H9 (cell line): ENCODE results near the gene DENND1A. TPM values are rescaled to one million over a fixed set of nuclear protein-coding genes. Genes with fewer than 3 reads are reported as not detected.

Source experiments
- DNase-seq: peaks from one replicate; pipeline ENCODE4 v3.0.0-alpha.2; 2017
- H2AFZ ChIP-seq: one replicate; pipeline ENCODE4 v1.6.1; 2013; ENCODE audit warnings: mild to moderate bottlenecking, low read length, control low read depth, moderate library complexity
- H2AK5ac ChIP-seq: 2 replicates; pipeline ENCODE4 v1.6.1; 2013; ENCODE audit warnings: low read length, control low read depth, mixed read lengths; ENCODE audit not compliant: insufficient read length
- H2BK120ac ChIP-seq: one replicate; pipeline ENCODE4 v1.6.1; 2013; ENCODE audit warnings: low read depth, mild to moderate bottlenecking, low read length, control low read depth, inconsistent platforms; ENCODE audit not compliant: poor library complexity, severe bottlenecking
- H2BK12ac ChIP-seq: 2 replicates; pipeline ENCODE4 v1.6.1; 2013; ENCODE audit warnings: low read length, control low read depth, mixed read lengths, low read depth; ENCODE audit not compliant: insufficient read length
- H2BK15ac ChIP-seq: 2 replicates; pipeline ENCODE4 v1.6.1; 2013; ENCODE audit warnings: low read depth, low read length, control low read depth
- H2BK20ac ChIP-seq: one replicate; pipeline ENCODE4 v1.6.1; 2013; ENCODE audit warnings: low read depth, mild to moderate bottlenecking, low read length, control low read depth, inconsistent platforms; ENCODE audit not compliant: poor library complexity, severe bottlenecking
- H2BK5ac ChIP-seq: 2 replicates; pipeline ENCODE4 v1.6.1; 2013; ENCODE audit warnings: low read length, control low read depth, mixed read lengths; ENCODE audit not compliant: insufficient read length
- H3K14ac ChIP-seq: 2 replicates; pipeline ENCODE4 v1.6.1; 2013; ENCODE audit warnings: low read length, control low read depth; ENCODE audit not compliant: insufficient read depth
- H3K18ac ChIP-seq: 2 replicates; pipeline ENCODE4 v1.6.1; 2013; ENCODE audit warnings: low read depth, mild to moderate bottlenecking, mixed read lengths, low read length, control low read depth; ENCODE audit not compliant: insufficient read length
- H3K23ac ChIP-seq: 2 replicates; pipeline ENCODE4 v1.6.1; 2013; ENCODE audit warnings: low read length, control low read depth, mixed read lengths, low read depth; ENCODE audit not compliant: insufficient read length
- H3K23me2 ChIP-seq: 2 replicates; pipeline ENCODE4 v1.6.1; 2013; ENCODE audit warnings: low read depth, mild to moderate bottlenecking, mixed read lengths, low read length, control low read depth; ENCODE audit not compliant: insufficient read length, poor library complexity, severe bottlenecking
- H3K27ac ChIP-seq: 2 replicates; pipeline ENCODE4 v1.5.1; 2013; ENCODE audit warnings: low read length, control low read depth, mixed read lengths, low read depth; ENCODE audit not compliant: insufficient read length
- H3K27me3 ChIP-seq: 2 replicates; pipeline ENCODE4 v1.6.1; 2013; ENCODE audit warnings: low read length, control low read depth, inconsistent platforms; ENCODE audit not compliant: insufficient read depth
- H3K4ac ChIP-seq: 2 replicates; pipeline ENCODE4 v1.6.1; 2013; ENCODE audit warnings: low read depth, mild to moderate bottlenecking, control low read depth, inconsistent platforms, low read length, moderate library complexity
- H3K4me1 ChIP-seq: 2 replicates; pipeline ENCODE4 v1.6.1; 2013; ENCODE audit warnings: low read length, control low read depth, inconsistent platforms; ENCODE audit not compliant: insufficient read depth
- H3K4me2 ChIP-seq: 2 replicates; pipeline ENCODE4 v1.6.1; 2013; ENCODE audit warnings: low read length, control low read depth, mixed read lengths; ENCODE audit not compliant: insufficient read length, insufficient read depth
- H3K56ac ChIP-seq: 2 replicates; pipeline ENCODE4 v1.6.1; 2013; ENCODE audit warnings: low read depth, mild to moderate bottlenecking, mixed read lengths, low read length, control low read depth; ENCODE audit not compliant: insufficient read length
- H3K79me1 ChIP-seq: 2 replicates; pipeline ENCODE4 v1.6.1; 2013; ENCODE audit warnings: low read depth, mild to moderate bottlenecking, moderate library complexity, low read length, control low read depth, inconsistent platforms; ENCODE audit not compliant: insufficient read depth, poor library complexity, severe bottlenecking
- H3K79me2 ChIP-seq: 2 replicates; pipeline ENCODE4 v1.6.1; 2013; ENCODE audit warnings: low read length, control low read depth, inconsistent platforms; ENCODE audit not compliant: insufficient read depth
- H3K9ac ChIP-seq: 2 replicates; pipeline ENCODE4 v1.6.1; 2013; ENCODE audit warnings: low read length, control low read depth, mixed read lengths; ENCODE audit not compliant: insufficient read length; ENCODE audit errors: extremely low read depth
- H3K9me3 ChIP-seq: one replicate; pipeline ENCODE4 v1.6.1; 2013; ENCODE audit warnings: low read depth, low read length, inconsistent platforms; ENCODE audit not compliant: control insufficient read depth
- H3T11ph ChIP-seq: one replicate; pipeline ENCODE4 v1.6.1; 2013; ENCODE audit warnings: mild to moderate bottlenecking, low read length, control low read depth, inconsistent platforms
- H4K20me1 ChIP-seq: one replicate; pipeline ENCODE4 v1.6.1; 2013; ENCODE audit not compliant: control insufficient read depth, insufficient read length, insufficient read depth
- H4K5ac ChIP-seq: 2 replicates; pipeline ENCODE4 v1.6.1; 2013; ENCODE audit warnings: low read depth, mild to moderate bottlenecking, mixed read lengths, low read length, control low read depth; ENCODE audit not compliant: insufficient read length
- H4K8ac ChIP-seq: replicated peaks from 2 replicates; pipeline ENCODE4 v1.6.1; 2013; ENCODE audit warnings: low read length, control low read depth, mixed read lengths, low read depth; ENCODE audit not compliant: insufficient read length
- H4K91ac ChIP-seq: 2 replicates; pipeline ENCODE4 v1.6.1; 2013; ENCODE audit warnings: low read depth, mild to moderate bottlenecking, moderate library complexity, mixed read lengths, low read length, control low read depth; ENCODE audit not compliant: insufficient read length
- H3K27ac Mint-ChIP-seq, 3 experiments: 2 replicates in 2 of 3; 3 replicates in 1 of 3; pipeline ENCODE4 v1.8.0; 2020 to 2021; ENCODE audit warnings: mixed read lengths in 3 of 3, mild to moderate bottlenecking in 1 of 3, moderate library complexity in 1 of 3
- H3K27me3 Mint-ChIP-seq: 2 replicates; pipeline ENCODE4 v1.8.0; 2021; ENCODE audit warnings: low read depth, mild to moderate bottlenecking, moderate library complexity, mixed read lengths
- H3K36me3 Mint-ChIP-seq, 3 experiments: 2 replicates in 2 of 3; 3 replicates in 1 of 3; pipeline ENCODE4 v1.8.0; 2020 to 2021; ENCODE audit warnings: low read depth in 3 of 3, mixed read lengths in 3 of 3; ENCODE audit not compliant: insufficient read depth in 1 of 3
- H3K4me1 Mint-ChIP-seq, 2 experiments: 2 replicates each; pipeline ENCODE4 v1.8.0; 2020; ENCODE audit warnings: mixed read lengths in 2 of 2
- H3K4me3 Mint-ChIP-seq, 2 experiments: 2 replicates in 1 of 2; 3 replicates in 1 of 2; pipeline ENCODE4 v1.8.0; 2020 to 2021; ENCODE audit warnings: mild to moderate bottlenecking in 2 of 2, mixed read lengths in 2 of 2, moderate library complexity in 1 of 2
- H3K9me3 Mint-ChIP-seq, 2 experiments: 2 replicates in 1 of 2; 3 replicates in 1 of 2; pipeline ENCODE4 v1.8.0; 2020; ENCODE audit warnings: mild to moderate bottlenecking in 2 of 2, mixed read lengths in 2 of 2, moderate library complexity in 1 of 2
- CTCF ChIP-seq: fragments of 200-600 bp; sonication (generic); conservative IDR thresholded peaks from 3 replicates; pipeline ENCODE4 v1.8.0; 2021; ENCODE audit warnings: antibody characterized with exemption, mild to moderate bottlenecking
- WGBS: extraction: QIAGEN DNeasy Blood & Tissue Kit; methylation state at CpG from one replicate; pipeline ENCODE4 v1.1.7; 2013; ENCODE audit warnings: missing lambda C conversion rate, low lambda C conversion rate, mixed read lengths; ENCODE audit not compliant: insufficient read length; ENCODE audit errors: extremely low coverage; 5-methylcytosine and 5-hydroxymethylcytosine counted together
- total RNA-seq: library from RNA; stranded (reverse); gene quantifications from 2 replicates; pipeline ENCODE4 v1.2.1, GENCODE V29; 2021

DENND1A gene
- total RNA-seq, 1 experiment from 2014 or later = 20.4 TPM

- Histone ChIP-seq H3K27me3 (no peaks in the 10 kb centered on the region), H3K79me2 (no peaks in the 10 kb centered on the region), H3K14ac (no peak overlapping the region), H4K20me1 (no peaks in the 10 kb centered on the region), H3K79me1 (no peaks in the 10 kb centered on the region), H2AFZ (no peak overlapping the region), H4K5ac (no peak overlapping the region), H2BK20ac (no peak overlapping the region), H3K4me1 (no peaks in the 10 kb centered on the region), H3K4me2 (no peak overlapping the region), H2AK5ac (no peak overlapping the region), H3K18ac (no peak overlapping the region), H3K23ac (no peak overlapping the region), H3K23me2 (no peaks in the 10 kb centered on the region), H2BK15ac (no peak overlapping the region), H3K4ac (no peak overlapping the region), H4K8ac (no peak overlapping the region), H4K91ac (no peak overlapping the region), H3K56ac (no peak overlapping the region), H3T11ph (no peak overlapping the region), H3K9me3 (no peaks in the 10 kb centered on the region), H2BK5ac (no peak overlapping the region), H2BK12ac (no peak overlapping the region), H3K27ac (no peak overlapping the region), H2BK120ac (no peak overlapping the region), H3K9ac (no peak overlapping the region)
- Mint-ChIP-seq H3K27me3 (no peaks in the 10 kb centered on the region), H3K27ac (no peak overlapping the region), H3K9me3 (no peaks in the 10 kb centered on the region), H3K4me3 (no peak overlapping the region), H3K36me3 (no peaks in the 10 kb centered on the region), H3K4me1 (peaks cover 12 to 14% of the 10 kb centered on the region in 2 experiments)
- TF ChIP-seq CTCF = no peak
- no CpG with 5 or more reads among the region's 1 CpG for WGBS
- no peak for DNase-seq
These were observed 115.4 kb downstream of the DENND1A start for GRCh38 chr9:123814496-123814895.
